ENCODE measurements around the gene FKBP6.
"Not testable (repeated sequence)": the region's sequence is repeated elsewhere in the genome, so short reads cannot be mapped to it uniquely, and the experiment has no call there.

The FKBP6 gene

DNA sequence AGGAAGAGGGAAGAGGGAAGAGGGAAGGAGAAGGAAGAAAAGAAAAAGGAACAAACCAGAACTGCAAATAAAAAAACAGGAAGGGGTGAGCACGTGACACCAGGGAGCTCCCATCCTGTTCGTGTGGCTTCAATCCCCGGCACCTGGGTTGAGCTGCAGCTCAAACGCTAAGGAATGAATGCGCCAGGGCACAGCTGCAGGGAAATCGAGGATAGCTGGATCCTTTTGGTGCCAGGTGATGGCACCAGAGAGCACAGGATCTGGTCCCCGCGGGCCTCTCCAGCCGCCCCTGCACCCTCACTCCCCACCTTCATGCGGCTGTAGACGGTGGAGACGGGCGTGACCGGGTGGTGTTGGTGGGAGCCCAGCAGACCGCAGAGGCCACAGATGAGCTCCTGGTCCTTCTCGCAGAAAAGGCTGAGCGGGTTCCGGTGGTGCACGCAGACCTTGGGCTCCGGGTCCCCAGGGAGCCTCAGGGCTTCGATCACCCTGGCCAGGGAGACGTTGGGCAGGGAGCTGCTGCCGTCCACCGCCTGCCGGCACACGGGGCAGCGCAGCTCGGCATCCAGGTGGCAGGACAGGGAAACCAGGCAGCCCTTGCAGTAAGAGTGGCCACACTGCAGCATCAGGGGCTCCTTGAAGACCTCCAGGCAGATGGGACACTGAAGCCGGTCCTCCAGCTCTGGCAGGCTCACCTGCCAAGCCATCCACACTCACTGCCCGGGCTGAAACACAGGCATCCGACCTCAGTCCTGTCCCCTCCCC lies 3.7 kb upstream of the FKBP6 start:
- DNase-seq = peak; percentile 84

DNA sequence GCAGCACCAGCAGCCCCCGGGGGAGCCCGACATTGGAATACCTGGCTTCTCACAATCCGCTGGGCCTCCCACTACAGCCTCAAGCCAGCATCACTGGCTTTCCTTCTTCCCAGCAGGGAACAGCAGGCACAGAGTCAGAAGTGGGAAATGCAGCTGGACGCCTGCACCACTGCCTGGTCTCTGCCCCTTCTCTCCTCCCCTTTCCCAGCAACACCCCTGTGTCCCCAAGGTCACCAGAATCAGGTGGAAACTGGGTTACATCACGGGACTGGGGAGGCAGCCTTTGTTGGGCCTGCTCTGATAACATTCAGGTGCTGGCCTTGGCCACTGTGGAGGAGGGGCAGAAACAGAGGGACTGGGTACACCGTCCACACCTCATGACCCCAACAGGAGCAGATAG lies 2.5 kb upstream of the FKBP6 start:
- DNase-seq = not testable (repeated sequence)

DNA sequence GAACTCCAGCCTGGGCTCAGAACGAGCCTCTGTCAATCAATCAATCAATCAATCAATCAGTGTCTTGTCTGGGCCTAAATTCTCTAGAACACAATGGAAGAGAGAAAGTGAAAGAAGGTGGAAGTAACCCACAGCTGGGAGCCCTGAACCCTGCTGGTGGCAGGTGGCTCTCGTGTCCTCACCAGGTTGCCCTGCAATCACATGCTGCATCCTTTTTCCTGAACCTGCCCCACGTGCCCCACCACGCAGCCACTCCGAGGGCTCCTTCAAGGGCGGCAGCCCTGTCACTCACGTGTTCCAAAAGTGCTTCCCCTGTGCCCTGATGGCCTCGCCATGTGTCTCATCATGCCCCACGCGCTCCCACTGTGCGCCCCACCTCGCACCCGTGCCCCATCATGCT lies 512 bp upstream of the FKBP6 start:
- not testable (repeated sequence) for DNase-seq

DNA sequence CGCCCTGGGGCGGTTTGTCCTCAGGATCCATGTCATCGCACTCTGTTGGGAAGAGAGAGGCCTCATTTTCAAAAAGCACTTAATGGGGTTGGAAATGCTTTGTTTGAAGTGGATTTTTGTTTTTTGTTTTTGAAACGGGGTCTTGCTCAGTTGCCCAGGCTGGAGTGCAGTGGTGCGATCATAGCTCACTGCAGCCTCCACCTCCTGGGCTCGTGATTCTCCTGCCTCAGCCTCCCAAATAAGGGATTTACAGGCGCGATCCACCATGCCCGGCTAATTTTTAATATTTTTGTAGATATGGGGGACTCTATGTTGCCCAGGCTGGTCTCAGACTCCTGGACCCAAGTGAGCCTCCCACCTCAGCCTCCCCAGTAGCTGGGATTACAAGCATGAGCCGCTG lies 735 bp downstream of the FKBP6 start:
- DNase-seq = no peak

DNA sequence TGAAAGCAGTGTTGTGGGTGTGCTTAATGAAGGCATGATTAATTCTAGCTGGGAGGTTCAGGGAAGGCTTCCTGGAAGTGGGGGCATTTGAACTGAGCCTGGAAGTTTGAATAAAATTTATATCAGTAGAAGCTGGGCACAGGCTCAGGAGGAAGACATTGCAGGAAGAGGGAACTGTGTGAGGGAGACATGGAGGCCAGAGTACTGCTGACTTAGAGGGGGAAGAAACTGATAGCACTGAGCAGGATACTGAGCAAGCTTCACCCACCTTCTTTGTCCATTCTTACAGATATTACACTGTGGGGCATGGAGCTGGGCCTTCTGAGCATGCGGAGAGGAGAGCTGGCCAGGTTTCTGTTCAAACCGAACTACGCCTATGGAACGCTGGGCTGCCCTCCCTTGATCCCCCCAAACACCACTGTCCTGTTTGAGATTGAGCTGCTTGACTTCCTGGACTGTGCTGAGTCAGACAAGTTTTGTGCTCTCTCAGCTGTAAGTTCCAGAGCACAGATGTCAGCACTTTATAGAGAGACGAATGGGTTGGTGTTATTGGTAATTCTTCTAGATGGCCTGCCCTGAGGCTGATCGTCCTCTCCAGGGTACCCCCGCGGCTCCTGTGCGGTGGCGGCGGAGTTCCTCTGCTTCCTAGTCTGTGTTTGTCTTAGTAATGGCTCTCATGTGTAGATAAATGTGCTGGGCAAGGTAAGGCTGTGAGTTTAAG lies 2.1 kb downstream of the FKBP6 start:
- no peak for DNase-seq

DNA sequence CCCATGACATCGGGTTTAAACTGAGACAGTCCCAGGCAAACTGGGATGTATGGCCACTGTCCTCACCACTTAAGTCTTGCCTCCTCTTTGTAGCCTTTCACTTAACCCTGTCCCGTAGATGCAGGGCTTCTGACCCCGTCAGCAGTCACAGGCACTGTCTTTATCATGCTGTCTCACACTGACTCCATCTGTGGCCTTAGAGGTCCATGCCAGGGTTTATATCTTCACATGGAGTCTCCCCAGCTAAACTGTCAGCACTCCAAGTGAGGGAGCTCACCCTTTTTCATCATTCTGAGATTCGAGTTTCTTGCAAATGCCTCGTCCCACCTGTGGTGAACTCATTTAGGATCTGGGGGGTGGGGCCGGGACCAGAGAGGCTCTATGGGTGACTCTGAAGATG lies 2.8 kb downstream of the FKBP6 start:
- no peak for DNase-seq

DNA sequence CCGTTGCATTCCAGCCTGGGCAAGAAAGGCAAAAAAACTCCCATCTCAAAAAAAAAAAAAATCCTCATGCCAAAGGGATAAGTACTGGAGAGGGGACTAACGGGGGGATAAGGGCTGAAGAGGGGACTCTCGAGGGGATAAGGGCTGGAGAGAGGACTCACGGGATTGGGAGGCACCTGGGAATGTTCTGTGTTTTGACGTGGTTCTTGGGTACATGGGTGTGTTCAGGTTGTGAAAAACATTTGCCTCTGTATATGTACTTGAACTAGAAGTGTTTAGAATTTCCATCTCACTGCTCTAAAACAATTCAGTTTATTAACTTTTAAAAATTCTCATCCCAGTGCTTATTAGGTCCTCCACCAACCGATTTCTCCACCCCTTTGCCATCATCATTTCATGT lies 4.5 kb downstream of the FKBP6 start:
- DNase-seq = no peak

DNA sequence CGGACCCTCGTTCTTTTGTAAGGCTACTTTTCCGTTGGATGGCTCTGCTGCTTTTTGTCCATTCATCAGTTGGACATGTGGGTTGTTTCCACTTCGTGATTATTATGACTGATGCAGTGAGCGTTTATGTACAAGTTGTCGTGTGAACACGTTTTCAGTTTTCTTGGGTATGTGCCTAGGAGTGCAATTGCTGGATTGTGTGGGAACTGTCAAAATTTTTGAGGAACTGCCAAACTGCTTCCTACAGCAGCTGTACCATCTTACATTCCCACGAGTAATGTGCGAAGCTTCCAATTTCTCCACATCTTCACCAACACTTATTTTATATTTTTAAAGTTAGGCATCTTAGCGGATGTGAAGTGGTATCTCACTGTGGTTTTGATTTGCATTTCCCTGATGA lies 10.4 kb downstream of the FKBP6 start:
- no peak for DNase-seq

DNA sequence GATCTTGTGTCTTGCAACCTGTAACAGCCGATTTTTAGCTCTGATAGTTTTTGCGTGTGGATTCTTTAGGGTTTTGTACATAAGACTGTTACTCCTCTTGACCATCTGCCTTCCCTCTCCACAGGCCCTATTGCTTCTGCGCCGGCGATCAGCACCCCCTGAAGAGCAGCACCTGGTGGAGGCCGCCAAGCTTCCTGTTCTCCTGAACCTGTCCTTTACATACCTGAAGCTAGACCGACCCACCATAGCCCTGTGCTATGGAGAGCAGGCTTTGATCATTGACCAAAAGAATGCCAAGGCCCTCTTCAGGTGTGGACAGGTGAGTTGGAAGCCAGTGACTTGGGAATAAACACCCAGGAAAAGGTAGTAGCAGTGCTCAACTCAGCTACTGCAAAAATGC lies 12.6 kb downstream of the FKBP6 start:
- DNase-seq = peak; percentile 22

DNA sequence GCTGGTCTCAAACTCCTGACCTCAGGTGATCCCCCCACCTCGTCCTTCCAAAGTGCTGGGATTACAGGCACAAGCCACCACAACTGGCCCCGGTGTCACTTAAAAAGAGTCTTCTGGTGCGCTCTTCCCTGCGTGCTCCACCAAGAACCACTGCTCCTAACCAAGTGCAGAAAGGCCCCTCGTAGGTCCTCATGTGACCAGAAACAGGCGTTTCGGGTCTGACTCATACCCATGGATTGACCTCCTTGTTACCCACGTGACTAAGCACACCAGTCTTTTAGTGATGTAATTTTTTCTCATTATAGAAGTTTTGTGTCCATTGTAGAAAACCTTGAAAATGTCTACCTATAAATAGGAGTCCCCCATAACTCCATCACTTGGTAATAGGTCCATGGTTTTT lies 13.9 kb downstream of the FKBP6 start:
- no peak for DNase-seq

DNA sequence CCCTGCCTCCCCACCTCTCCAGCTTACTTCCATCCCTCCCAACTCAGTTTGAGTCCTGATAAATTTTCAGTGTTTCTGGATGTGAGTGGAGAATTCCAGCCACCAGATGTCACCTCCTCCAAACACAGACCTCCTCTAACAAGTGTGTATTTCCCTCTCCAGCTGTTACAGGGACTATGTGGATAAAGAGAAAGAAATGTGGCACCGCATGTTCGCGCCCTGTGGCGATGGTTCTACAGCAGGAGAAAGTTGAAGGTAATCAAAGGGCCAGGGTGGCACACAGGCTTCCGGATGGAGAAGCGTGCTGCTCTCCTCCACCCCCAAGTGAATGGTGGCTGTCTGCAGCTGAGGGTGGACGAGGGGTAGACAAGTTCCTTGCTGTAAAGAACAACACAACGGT lies 14.7 kb downstream of the FKBP6 start:
- DNase-seq = peak; percentile 31

DNA sequence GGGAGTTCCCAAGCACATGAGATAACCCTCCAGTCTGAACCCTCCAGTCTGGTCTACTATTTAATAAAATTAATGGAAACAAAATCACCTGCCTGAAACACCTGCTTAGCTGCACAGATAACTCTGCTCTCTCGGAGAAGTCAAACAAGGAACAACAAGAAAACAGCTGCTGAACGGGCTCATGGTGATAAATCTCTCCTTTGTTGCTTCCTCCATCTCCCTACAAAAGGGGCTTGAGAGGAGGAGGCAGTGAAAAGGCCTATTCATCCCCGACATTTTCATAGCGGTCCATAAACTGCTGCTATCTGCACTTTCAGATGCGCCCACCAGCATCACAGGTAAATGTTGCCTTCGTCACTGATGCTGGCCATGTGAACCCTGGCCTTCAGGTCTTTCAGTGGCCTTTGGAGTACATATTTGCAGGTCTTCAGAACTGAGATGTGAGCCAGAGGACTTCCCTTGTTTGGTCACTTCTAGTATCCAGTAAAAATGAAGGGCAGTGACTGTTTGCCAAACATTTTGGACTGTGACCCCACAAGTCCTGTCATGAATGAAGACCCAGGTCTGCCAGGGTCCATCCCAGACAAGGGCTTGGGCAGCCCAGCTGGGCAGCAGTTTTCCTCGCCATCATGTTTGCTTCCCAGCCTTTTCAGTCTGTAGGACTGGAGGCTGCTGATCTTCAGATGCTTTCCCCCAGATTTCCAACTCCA lies 15.9 kb downstream of the FKBP6 start:
- DNase-seq = peak; percentile 22

DNA sequence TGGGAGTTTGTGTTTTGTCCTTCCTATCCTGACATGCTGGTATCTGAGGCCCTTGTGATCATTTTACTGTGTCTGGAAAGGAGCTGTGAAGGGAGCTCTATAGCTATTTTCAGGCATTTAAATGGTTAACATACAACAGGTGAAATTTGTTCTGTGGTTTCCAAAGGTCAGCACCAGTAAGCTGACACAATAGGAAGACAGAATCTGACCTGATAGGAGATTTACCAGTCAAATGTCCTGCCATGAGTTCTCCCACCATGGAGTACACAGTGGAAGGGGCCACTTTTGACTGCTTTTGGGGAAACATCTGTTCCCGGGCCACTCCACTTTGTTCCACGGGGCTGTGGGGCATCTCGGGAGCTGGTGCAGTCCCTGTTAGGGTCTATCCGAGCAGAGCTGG lies 17.6 kb downstream of the FKBP6 start:
- DNase-seq = no peak

DNA sequence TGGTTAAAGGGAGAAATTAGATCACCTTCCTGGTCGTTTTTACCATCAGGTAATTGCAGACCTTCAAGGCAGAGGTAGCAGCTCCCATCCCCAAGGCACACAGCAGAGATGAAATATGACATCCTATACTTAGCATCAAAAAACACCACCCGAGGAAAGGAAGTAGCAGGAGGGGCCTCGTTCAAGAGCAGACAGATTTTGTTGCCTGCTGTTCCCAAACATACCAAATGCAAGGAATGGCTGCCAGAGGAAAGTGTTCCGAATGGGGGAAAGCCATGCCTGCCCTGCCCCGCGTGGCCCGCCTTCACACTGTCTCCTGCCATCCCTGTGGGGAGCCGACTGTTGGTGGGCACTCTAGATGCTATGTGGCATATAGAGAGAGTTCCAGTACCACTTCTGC lies 18.0 kb downstream of the FKBP6 start:
- DNase-seq = no peak

DNA sequence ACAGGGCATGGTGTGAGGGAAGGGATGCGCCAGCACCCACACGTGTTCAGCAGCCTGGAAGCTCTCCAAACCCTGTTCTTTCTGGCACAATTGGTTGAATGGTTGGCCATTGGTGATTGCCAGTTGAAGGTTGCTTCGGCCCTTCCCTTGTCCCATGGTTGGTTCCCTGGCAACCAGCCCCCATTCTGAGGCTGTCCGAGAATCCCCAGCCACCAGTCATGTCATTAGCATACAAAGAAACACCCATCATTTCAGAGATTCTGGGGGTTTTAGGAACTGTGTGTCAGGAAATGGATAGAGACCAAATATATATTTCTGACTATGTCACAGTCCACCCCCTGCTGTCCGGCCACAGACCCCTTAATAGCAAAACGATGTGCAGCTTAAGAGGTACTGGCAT lies 21.8 kb downstream of the FKBP6 start:
- DNase-seq = no peak

DNA sequence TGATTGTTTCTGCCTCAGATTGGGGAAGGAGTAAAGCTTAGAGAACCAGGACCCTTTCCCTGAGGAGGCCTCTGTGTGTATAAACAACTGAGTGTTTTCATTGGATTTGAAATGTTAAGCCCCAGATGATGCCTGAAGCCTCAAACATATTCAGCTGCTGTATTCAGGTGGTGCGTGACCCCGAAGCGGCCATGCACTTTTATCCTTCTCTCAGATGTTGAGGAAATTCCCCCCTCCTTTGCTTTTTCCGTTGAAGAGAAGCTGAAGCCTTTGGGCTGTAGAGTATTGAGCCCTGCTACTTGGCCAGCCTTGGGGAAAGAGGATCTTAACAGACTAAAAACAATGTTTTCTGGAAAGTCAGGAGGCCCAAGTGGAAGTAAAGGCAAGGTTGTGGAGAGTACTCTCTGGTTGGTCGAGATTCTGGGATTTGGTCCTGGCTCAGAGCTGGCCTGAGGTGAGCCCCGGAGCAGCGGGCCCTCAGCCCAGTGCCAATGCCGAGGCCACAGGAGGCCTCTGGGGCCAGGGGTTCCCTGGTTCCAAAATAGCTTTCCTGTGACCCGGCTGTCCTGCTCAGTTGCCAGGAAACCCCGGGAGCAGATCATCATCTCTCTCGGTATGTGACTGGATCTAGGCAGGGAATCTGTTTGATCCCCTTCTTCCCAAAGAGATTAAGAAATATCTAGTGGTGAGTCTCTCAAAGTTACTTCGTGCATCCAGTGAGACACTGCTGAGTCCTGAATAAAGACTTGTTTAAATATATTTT lies 22.5 kb downstream of the FKBP6 start:
- no peak for DNase-seq

DNA sequence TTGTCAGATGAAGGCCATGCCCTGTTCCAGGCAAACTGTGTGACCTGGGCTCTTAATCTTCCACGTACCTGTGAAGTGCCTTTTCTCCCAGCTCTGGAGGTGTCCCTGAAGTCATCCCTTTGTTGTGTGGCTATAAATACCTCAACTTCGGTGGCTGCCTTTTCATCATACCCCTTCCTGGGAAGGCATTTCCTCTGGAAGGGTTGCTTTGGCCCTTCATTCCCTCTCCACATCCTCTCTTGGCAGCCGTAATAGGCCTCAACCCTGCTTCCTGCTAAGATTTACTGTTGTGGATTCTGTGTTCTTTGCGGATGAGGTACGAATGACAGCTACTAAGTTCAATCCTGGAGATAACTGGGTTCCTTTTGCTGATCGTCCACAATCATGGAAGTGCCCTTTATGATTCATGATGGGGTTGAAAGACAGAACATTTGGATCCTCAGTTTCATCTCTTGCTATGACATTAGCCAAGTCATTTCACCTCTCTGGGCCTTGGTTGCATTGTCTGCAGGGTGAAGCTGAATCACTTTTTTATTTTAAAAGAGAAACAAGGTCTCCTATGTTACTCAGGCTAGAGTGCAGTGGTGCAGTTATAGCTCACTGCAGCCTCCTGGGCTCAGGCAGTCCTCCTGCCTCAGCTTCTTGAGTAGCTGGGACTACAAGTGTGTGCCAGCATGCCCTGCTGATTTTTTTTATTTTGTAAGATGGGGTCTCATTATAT lies 23.6 kb downstream of the FKBP6 start:
- DNase-seq = no peak

DNA sequence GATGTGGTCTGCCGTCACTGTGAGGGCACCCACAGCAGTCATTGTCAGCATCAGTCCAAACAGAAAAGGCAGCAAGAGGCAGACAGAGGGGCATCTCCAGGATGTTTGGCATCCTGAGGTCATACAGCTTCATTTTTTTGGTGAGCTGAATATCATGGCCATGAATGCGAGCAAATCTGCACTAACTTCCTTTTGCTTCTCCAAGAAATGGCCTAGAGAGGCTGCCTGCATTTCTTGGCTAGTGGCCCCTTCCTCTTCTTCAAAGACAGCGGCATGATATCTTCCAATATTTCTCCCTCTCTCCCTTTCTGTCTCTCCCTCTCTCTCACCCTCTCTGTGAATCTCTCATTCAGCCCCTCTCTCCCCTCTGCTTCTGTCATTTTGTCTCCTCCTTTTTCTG lies 24.8 kb downstream of the FKBP6 start:
- DNase-seq = no peak

DNA sequence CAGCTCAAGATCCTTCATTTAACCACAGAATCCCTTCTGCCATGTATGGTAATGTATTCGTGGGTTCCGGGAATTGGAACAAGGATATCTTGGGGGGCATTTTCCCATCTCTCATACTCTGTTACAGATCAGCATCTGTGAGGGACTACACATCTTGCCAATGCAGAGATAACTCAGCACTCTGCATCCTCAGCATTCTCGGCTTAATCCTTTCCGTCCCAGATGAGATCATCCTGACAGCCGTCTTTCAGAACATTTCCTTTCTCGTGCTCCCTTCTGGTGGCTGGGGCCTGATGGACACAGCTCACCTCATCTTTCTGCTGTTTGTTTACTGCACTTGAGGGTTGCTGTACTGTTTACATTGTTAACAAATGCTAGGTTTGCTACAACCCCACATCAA lies 25.3 kb downstream of the FKBP6 start:
- no peak for DNase-seq

DNA sequence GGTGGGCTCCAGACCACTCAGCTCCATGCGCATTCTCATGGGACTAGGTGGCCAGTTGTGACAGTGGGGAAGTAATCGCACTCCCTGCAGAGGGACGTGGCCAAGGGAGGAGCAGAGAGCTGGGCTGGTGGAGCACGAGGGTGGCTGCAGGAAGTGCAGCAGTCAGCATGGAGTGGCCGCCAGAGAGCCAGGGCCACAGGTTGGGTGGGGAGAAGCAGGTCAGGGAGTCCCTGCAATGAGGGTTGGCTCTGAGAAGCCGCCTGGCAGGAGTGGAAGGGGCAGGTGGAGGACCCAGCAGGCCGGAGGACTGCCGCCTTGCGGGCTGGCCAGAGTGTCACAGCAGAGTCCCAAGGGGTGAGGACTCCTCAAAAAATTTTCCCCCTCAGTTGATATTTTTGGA lies 26.2 kb downstream of the FKBP6 start:
- no peak for DNase-seq

DNA sequence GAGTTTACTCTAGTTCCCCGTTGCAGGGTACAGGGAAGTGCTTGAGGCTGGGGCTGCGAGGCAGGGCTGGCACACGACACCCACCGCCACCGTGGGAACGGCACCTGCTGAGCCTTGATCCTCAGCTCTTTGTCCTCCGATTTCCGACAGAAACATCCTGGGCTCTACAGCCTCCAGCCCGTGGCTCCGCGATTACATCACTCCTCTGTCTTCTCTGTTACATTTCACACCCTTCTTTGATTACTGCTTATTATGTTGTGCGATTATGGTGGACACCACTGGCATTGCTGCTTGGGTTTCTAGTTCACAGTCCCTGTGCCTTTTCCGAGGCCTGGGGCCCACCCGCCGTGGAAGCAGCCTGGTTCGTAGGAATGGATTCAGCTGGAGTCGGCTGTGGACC lies 26.9 kb downstream of the FKBP6 start:
- no peak for DNase-seq

DNA sequence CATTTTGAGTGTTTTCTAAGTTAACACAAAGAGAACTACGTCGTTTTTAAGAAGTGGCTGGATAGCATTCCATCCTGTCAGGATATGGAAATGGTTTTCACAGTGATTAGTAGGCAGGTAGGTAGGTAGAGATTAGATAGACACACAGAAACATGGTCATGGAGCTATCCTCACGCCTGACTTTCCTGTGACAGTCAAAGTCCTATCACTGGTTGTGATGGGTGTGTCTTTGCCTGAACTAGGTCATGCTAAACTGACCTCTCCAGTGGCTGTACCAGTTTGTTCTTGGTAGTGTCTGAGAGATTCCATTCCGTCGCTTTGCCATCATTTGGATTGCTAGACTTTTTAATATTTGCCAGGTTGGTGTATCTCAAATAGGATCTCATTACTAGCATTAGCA lies 28.2 kb downstream of the FKBP6 start:
- DNase-seq = no peak

Measured in COR-L47 (cell line).